ENCODE data around the gene PLCB2. TPM values are rescaled to one million over a fixed set of nuclear protein-coding genes. Genes with fewer than 3 reads are reported as not detected.

Gene PLCB2
- total RNA-seq, 1 donor from 2014 or later, result under 0.01 TPM

GRCh38 chr15:40270246-40270995 lies 37.3 kb downstream of the PLCB2 start:
- no peak for DNase-seq

- no peak for DNase-seq
Measured at GRCh38 chr15:40269604-40270003, 38.1 kb downstream of the PLCB2 start.

GRCh38 chr15:40267670-40268069 lies 40.1 kb downstream of the PLCB2 start:
- no peak for DNase-seq

- DNase-seq, result peak; percentile 94
Measured at GRCh38 chr15:40266828-40267304, 40.9 kb downstream of the PLCB2 start.

- no peak for DNase-seq
Measured at GRCh38 chr15:40265875-40266274, 41.9 kb downstream of the PLCB2 start.

- DNase-seq, result no peak
Measured at GRCh38 chr15:40265355-40265754, 42.4 kb downstream of the PLCB2 start.

- no peak for DNase-seq
Measured at GRCh38 chr15:40264321-40265153, 43.2 kb downstream of the PLCB2 start.

GRCh38 chr15:40263024-40263754 lies 44.5 kb downstream of the PLCB2 start:
- DNase-seq, result no peak

GRCh38 chr15:40259021-40259420 lies 48.7 kb downstream of the PLCB2 start:
- no peak for DNase-seq

GRCh38 chr15:40258544-40258943 lies 49.2 kb downstream of the PLCB2 start:
- no peak for DNase-seq

- no peak for DNase-seq
Measured at GRCh38 chr15:40257656-40258450, 49.9 kb downstream of the PLCB2 start.

- peak; percentile 13 for DNase-seq
Measured at GRCh38 chr15:40256638-40257235, 51.0 kb downstream of the PLCB2 start.

- no peak for DNase-seq
Measured at GRCh38 chr15:40255033-40255432, 52.7 kb downstream of the PLCB2 start.

GRCh38 chr15:40254452-40254851 lies 53.3 kb downstream of the PLCB2 start:
- DNase-seq, result no peak

GRCh38 chr15:40253167-40253790 lies 54.5 kb downstream of the PLCB2 start:
- no peak for DNase-seq

- peak; percentile 40 for DNase-seq
Measured at GRCh38 chr15:40252438-40253166, 55.1 kb downstream of the PLCB2 start.

GRCh38 chr15:40252141-40252437 lies 55.6 kb downstream of the PLCB2 start:
- DNase-seq, result no peak

GRCh38 chr15:40251486-40252140 lies 56.1 kb downstream of the PLCB2 start:
- DNase-seq, result no peak

GRCh38 chr15:40250771-40251483 lies 56.8 kb downstream of the PLCB2 start:
- no peak for DNase-seq

- DNase-seq, result no peak
Measured at GRCh38 chr15:40250304-40250656, 57.5 kb downstream of the PLCB2 start.
